OCI-LY7 (cell line): ENCODE measurements around the gene ZNF778.
"Not testable (repeated sequence)": the region's sequence is repeated elsewhere in the genome, so short reads cannot be mapped to it uniquely, and the experiment has no call there.

Experiments used
- CTCF ChIP-seq: fragments of 200-600 bp; sonication (generic); conservative IDR thresholded peaks from 2 replicates; pipeline ENCODE4 v1.5.1; 2014; ENCODE audit warnings: mild to moderate bottlenecking, antibody characterized with exemption, low read length, moderate library complexity, mixed read lengths
- EZH2phosphoT487 ChIP-seq: fragments of 200-600 bp; sonication (generic); IDR thresholded peaks from 2 replicates; pipeline ENCODE4 v1.6.1; 2018; ENCODE audit warnings: low read depth, borderline replicate concordance, mild to moderate bottlenecking, mixed run types, antibody characterized with exemption, low read length, moderate library complexity, mixed read lengths

GRCh38 chr16:89186593-89187031 is 30.9 kb upstream of the ZNF778 start:
- TF ChIP-seq CTCF, EZH2phosphoT487: not testable (repeated sequence)
